DLD1 (cell line): ENCODE measurements around the gene PRKACG.

ENCODE experiments used
- in situ Hi-C: cut with HindIII; loops from 2 replicates; pipeline ENCODE4 v1.10.0; 2017; ENCODE audit warnings: low sequenced_read_pairs

Gene PRKACG

DNA sequence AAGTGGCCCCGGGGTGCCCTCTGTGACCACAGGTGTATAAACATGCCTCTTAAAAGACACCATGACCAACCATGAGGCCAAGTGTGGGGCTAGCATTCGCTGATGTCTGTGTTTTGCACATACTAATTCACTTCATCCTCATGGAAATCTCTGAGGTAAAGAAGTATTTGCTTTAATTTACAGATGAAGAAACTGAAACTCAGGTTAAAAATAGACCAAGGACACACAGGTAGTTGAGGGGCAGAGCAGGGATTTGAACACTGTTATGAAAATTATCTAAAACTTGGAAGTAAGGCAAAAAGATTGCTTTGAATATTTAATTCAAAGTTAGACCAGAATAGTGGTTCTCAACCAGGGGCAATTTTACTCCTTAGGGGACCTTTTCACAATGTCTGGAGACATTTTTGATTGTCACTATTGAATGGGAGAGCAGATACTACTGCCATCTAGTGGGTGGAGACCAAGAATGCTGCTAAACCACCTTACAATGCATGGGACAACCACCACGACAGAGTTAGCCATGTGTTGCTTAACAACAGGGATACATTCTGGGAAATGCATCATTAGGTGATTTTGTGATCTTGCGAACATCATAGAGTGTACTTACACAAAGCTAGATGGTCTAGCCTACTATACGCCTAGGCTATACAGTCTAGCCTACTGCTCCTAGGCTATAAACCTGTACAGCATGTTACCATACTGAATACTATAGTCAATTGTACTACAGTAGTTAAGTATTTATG, 13.6 kb upstream of the PRKACG start:
- in situ Hi-C loops: no loop called here

DNA sequence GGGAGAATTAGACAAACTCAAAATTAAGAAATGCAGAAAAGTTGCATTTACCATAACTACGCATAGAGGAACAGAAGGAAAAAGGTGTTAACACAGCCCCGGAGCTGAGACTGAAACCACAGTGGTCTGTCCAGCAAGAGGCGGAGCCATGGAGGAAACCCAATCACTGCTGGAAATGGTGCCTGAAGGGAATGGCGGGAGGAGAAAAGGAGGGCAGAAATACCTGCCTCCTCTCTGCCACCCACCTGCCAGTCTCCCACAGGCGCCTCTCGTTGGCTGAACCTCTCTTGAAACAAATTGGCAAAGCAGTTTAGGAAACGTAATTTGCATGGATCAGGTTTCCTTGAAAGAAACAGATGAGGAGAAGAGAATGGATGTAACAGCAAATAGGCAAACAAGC, 9.7 kb upstream of the PRKACG start:
- in situ Hi-C loops: no loop called here

DNA sequence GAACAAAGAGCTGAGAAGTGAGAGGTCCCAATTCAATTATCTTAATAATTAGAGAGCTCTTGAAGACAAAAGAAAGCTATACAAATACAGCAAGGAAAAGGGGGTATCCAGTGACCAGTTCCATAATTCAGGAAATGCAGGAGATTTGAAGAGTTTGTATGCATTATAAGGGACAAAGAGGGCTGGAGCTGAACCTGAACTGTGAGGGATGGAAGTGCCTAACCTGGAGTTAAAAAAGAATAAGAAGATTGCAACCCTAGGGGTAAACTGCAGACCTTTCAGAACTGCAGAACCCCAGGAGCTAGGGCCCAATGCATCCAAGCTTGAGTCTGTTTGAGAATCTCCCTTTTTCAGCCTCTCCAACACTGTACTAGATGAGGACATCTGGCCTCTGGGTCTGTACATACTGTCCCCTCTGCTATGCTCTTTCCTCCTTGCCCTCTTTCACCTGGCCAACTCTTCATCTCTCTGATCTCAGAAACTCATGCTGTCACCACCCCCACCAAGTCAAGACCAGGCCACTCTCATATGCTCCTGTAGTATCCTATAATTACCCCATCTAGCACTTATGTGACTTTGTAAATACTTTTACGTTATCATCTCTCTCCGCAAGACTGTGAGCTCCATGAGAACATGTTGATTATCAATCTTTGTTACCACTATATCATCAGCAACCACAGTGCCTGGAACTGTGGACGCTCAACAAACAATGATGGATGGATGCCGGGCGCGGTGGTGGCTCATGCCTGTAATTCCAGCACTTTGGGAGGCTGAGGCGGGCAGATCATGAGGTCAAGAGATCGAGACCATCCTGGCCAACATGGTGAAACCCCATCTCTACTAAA, 6.6 kb upstream of the PRKACG start:
- in situ Hi-C loops: no loop called here

DNA sequence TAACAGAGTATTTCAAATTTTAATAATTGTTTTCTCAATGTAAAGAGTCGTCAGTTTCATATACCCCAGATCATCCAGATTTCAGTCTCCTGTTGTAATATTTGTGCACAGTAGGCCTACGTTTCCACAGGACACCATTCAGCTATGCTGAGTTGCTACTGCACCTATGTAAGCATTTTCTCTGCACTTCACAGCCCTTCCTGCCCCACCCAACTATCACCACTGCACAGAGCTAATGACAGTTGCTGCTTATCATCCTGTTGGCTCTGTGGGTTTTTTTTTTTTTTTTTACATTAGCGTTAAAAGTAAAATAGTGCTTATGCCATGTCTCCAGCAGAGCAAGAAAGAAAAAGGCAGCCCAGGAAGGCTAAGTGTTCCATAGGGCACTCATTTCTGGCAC, 5.9 kb upstream of the PRKACG start:
- in situ Hi-C loops: no loop called here

DNA sequence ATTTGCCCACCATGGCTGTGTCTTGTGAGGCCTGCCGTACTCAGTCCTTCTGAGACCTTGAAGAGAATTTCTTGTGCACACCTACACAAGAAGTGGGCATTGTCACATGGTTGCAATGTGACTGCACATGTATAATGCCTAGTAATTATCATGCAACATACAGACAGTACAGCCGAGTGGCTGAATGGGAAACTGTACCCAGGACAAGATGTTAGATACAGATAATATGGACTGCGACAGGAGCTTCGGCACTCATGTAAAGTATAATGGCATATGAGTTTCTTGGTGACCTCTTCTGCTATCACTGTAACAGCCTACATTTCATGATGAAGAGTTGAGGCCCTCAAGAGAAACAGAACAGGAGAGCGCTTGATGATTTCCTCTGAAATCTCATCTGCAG, 4.8 kb upstream of the PRKACG start:
- in situ Hi-C loops: no loop called here

DNA sequence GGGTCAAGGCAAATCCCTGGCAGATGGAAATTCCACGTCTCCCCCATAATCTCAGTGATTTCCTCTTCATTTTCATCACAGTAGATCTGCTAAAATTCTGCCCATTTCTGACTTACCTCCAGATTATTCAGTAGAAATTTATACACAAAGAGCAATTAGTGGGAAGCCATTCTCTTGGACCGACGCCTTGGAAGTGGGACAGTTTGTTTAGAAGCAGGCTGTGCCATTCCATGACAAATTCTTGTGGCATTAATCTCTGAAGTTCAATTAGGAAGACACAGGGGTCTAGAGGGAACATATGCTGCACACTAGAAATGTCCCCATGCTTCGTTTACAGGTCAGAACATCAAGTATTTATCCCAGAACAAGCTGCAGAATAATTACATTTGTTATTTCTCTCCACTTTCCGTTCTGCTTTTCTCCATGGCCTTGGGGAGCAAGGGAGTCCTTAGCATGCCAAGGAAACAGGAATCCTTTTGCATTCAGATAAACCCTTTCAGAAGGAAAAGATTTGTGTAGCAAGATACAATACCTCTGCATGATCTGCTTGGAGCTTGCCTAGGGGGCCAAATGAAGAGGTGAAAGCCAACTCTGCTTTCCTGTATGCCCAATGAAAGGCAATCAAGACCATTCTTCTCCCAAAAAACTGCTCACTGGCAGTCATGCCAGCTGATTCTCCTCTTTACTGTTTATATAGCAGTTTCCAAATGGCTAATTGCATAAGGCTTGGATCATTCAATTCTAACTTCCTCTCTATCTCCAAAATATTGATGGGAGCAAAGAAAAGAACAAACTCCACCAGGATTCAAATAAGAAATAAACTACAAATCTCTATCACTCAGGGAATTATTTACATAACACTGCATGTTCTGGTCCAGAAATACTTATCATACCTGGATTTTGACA, 2.5 kb upstream of the PRKACG start:
- in situ Hi-C loops: no loop called here

DNA sequence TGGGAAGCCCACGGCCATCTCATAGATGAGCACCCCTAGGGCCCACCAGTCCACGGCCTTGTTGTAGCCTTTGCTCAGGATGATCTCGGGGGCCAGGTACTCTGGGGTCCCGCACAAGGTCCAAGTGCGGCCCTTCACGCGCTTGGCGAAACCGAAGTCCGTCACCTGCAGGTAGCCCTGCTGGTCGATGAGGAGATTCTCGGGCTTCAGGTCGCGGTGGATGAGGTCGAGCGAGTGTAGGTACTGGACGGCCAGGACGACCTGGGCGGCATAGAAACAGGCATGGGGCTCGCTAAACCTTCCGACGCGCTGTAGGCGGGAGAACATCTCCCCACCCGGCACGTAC, 558 bp downstream of the PRKACG start:
- in situ Hi-C loops: no loop called here

DNA sequence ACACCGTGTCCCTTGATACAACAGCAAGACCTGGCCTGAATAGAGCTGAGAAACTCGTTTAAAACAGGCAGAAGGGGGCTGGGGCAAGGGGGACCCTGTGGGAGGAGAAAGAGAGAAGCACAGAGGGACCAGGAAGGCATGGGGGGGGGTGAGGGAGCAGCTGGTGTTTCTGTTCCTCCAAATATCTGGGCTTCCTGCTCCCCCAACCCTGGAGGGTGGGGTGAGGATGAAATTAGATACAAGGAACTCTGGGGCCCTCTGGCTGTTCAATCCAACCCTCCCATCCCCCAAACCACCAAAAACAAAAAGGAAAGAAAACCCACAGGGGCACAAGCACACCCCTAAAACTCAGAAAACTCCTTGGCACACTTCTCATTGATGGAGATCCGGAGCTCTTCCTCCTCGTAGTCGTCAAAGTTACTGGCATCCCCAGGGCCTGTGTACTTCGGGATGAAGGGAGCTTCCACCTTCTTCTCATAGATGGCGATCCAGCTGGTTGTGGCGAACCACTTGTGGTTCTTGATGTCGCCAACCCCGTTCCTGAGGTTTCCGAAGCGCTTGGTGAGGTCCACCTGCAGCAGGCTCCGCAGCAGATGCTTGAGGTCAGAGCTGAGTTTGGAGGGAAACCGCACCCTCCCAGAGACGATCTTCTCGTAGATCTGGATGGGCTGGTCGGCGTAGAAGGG, 1.1 kb downstream of the PRKACG start:
- in situ Hi-C loops: no loop called here

DNA sequence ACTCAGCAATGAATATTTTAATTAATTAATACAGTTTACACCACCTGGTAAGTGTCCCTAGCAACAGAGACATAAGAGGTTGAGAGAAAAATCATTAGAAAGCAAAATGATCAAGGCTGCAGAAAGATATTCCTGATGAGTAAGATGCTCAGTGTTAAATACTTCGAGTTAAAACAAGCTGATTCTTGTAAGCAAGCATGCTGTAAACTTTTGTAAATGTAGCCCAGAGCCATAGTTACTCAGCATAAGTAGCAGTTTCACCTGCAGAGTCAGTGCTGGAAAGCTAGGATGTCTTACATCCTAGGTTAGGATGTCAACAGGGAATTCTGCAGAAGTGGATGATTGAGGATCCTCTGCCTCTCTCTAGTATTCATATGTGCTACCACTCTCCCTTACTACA, 4.2 kb downstream of the PRKACG start:
- in situ Hi-C loops: no loop called here

DNA sequence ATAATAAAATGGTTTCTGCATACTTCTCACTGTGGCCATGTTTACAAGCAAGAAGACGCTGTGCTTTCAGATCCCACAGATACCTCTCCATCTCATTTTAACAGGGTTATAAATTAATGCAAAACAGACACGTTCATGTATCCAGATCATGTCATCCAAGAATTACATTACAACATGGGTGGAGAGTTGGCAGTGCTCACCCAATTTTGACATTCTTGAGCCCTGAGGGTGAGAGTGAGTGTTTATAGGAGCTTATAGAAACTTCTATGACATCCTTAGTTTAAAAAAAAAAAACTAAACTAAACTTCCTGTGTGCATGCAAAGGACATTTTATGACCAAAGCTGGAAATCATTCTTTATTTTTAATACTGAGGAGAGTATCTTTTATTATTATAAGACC, 9.1 kb downstream of the PRKACG start:
- in situ Hi-C loops: no loop called here

DNA sequence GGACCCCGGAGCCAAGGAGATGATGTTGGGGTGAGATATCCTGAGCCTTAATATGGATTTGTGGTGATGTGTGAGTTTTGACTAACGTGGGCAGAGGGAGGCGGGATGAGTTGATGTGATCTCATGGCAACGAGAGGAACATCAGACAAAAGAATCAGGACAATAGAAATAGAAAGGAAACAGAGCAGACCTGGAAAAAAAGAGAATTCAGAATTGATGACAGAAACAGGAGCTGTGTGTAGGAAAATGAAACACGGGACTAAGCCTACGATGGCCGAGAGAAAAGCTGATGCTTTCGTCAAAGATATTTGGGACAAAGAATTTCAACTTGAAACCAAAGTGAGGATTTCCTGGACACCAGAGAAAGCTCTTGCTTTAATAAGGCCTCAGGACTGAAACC, 10.9 kb downstream of the PRKACG start:
- in situ Hi-C loops: no loop called here

DNA sequence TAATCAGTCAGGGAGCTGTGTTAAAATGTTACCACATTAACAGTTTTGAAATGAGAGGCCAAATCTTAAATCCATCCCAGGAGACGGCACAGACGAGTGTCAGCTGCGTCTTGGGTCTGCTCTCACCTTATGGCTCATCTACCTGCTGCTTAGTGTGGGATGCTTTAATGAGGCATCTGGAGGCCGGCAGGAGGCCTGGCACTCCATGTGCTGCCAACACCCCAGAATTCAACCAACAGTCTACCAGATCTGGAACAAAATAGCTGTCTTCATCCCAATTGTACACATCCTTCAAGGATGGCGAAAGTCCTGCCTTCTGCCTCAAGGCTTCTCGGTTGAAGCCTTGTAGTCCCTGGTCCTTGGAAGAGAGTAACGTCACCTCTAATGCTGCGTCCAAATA, 12.0 kb downstream of the PRKACG start:
- in situ Hi-C loops: no loop called here

DNA sequence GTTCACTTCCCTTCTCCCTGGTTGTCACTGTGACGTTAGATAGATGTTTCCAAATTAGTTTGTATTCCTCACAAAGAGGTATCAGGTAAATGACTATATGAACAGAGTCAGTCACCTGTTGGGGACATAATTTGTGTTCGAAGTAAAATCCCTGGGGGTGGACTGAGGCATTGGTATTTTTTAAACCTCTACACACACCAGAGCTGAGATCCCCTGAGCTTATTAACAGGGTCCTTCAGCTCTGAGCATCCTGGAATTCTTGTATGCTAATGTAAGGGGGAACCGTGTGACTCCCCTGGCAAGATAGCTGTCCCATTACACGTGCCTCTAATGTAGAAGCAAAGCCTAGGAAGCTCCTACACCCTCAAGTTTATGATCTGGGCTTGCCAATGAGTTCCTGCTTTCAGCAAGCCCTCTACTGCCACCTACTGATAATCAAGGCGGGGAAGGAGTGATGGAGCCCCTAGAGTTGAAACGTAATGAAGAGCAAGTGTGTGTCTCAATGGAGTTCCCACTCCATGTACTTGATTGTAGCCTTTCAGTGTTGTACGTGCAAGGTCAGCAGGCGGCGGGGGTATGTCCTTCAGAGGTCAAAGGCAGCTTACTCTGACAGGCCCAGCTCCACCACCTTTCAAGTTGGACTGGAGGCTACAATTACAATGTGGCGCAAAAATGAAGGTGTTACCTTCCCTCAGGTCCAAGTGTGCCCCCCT, 14.4 kb downstream of the PRKACG start:
- in situ Hi-C loops: loop anchor here (10.0 to 25.0 kb wide), 2 partner anchors 112 to 415 kb away; no protein-coding TSS in a partner anchor

DNA sequence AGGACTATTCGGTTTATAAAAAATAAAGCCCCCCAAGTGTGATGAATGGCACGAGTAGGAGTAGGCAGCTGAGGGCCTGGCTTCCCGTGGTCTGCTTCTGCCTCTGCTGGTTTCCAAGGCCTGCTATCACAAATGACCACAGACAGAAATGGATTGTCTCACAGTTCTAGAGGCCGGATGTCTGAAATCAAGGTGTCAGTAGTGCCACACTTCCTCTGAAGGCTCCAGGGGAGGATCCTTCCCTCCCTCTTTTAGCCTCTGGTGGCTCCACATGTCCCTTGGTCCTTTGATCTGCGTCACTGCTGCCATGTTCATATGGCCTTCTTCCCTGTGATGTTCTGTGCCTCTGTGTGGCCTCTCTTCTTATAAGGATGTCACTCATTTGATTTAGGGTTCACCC, 15.1 kb downstream of the PRKACG start:
- in situ Hi-C loops: loop anchor here (10.0 to 25.0 kb wide), 2 partner anchors 112 to 414 kb away; no protein-coding TSS in a partner anchor

DNA sequence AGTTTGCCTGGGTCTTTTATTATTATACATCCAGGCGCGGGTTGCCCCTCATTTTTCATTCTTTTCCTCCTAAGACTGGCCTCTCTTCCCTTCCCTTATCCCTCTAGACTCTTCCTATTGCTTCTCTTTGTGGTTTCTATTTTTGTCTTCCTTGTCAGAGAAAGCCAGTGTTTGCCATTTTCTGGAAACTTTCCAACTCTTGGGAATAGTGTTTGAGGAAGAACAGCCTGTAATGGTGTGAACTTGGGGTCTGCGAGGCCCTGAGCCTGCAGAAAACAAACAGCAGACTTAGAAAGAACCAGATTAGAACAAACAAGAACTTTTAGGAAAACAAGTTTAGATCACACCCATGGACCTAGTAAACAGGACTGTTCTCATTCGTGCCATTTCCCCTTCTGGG, 15.5 kb downstream of the PRKACG start:
- in situ Hi-C loops: loop anchor here (10.0 to 25.0 kb wide), 2 partner anchors 111 to 414 kb away; no protein-coding TSS in a partner anchor

DNA sequence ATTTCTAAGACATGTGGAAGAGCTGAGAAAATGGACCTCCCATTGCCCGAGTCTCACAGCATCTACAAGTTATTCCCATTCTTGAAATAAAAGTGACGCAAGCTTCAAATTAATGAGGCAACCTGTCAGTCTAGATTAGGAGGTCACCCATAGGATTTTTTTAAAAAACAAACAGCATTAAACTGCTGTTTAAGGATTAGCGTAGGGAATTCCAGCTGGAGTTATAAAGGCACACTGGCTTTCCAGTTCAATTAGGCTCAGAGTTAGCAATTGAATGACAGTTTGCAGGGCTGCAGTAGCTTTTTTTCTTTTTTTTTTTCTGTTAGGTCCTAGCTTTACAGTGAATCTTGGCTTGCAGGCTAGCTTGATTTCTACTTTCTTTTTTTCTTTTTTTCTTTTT, 16.2 kb downstream of the PRKACG start:
- in situ Hi-C loops: loop anchor here (10.0 to 25.0 kb wide), 2 partner anchors 110 to 413 kb away; no protein-coding TSS in a partner anchor

DNA sequence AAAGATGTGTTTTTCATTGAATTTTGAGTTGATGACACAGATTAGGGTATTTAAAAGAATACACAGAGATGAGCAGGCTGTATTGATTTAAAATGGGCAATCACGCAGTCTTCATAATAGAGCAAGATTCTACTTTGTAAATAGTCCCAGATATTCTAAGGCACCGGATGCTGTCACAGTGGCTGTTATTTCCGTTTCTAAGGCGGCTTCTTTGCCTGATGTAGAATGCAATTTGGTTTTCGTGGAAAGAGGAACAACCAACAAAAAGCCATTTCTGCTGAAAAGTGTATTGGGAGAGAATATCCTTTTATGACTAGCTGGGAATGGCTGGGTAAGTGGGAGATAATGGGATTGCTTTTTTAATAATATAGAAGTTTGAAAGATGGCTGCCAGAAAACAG, 17.5 kb downstream of the PRKACG start:
- in situ Hi-C loops: loop anchor here (10.0 to 25.0 kb wide), 2 partner anchors 109 to 412 kb away; no protein-coding TSS in a partner anchor

DNA sequence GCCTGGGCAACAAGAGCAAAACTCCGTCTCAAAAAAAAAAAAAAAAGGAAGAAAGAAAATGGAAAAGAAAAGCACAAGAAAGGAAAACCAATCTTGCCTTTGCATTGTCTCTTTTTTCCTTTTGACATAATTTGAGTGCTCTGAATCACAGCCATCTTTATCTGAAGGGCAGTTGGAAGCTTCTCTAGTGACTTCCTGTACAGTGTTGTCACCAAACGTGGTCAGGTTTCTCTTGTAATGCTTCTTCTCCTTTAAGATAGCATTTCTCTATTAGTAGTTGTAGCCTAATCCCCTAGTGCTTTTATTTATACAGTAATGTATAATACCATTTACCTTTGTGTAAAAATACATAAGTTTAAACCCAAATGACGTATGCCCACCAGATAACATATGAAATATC, 18.1 kb downstream of the PRKACG start:
- in situ Hi-C loops: loop anchor here (10.0 to 25.0 kb wide), 2 partner anchors 108 to 411 kb away; no protein-coding TSS in a partner anchor

DNA sequence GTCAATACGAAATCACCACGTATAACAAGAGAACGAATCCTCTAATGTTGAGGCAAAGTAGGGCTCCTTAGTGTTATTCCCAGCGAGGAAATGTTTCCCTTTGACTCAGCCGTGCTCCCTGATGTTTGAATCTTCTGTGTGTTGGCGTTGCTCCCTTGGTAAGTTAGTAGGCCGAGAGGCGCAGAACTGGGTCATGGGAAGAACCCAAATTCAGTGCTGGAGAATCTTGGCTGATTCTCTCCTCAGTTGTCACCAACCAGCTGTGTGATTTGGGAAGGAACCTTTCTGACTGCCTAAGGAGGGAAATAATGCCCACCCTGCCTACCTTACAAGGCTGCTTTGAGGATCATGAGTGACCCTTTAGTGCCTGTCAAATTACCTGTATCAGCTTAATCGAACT, 22.5 kb downstream of the PRKACG start:
- in situ Hi-C loops: loop anchor here (10.0 to 25.0 kb wide), 2 partner anchors 104 to 407 kb away; no protein-coding TSS in a partner anchor

DNA sequence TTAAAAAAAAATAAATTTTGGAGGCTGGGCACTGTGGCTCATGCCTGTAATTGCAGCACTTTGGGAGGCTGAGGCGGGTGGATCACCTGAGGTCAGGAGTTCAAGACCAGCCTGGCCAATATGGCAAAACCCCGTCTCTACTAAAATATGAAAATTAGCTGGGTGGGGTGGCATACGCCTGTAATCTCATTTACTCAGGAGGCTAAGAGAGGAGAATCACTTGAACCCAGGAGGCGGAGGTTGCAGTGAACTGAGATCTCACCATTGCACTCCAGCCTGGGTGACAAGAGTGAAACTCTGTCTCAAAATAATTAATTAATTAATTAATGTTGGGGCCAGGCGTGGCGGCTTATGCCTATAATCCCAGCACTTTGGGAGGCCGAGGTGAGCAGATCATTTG, 27.0 kb downstream of the PRKACG start:
- in situ Hi-C loops: loop anchor here (25.0 kb wide), 1 partner anchor 100 kb away; no protein-coding TSS in a partner anchor
